RKO (cell line): ENCODE measurements around the gene ARAP1.
A peak's percentile ranks its signal among the peaks of the same experiment; 100 is the strongest.

Experiments
- DNase-seq: peaks from one replicate; pipeline ENCODE4 v3.0.0-alpha.2; 2016; ENCODE audit warnings: low spot score

The ARAP1 gene

DNA sequence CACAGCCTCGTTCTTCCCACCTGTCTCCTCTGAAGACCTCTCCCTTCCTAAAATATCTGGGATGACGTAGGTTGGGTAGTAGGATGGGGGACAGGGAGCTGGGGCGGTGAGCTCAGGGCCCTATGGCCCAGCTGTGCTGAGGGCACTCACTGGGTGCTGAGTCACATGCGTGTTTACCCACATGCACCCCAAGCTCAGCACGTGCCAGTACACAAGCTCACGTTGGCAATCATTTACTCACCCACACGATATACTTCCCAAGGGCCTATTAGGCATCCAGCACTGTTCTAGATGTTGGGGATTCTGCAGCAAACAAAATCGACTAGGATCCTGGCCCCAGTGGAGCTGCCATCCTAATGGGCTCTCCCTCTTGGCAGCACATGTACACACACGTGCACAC, 28.7 kb downstream of the ARAP1 start:
- DNase-seq, result no peak

DNA sequence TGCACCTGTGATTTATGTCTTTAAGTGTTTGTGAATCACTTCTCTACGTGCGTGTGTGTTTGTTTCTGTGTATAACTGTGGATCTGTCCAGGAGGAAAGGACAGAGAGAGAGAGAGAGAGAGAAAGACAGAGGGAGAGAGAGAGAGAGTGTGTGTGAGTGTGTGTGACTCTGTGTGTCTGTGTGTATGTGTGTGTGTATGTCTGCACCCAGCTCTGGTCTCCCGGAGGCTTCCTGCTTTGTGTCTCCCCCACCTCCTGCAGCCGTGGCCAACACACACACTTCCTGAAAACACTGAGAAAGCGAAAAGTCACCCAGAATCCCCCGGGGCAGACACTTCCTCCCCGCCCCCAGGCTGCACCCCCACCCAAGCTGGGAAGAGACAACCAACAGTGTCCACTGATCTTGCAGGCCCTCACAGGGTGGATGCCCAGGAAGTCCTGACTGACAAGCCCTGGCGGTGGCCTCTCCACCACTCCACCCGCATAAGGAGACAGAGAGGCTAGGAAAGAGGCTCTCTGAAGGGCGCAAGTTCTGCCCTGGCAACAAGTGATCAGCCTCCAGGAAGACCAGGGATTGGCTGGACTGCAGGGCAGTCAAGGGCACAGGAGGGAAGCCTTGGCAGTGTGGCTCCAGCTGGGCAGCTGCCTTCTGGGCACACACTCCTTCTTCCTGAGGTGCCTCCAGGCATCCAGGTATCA, 30.0 kb downstream of the ARAP1 start:
- DNase-seq, result peak; percentile 53

DNA sequence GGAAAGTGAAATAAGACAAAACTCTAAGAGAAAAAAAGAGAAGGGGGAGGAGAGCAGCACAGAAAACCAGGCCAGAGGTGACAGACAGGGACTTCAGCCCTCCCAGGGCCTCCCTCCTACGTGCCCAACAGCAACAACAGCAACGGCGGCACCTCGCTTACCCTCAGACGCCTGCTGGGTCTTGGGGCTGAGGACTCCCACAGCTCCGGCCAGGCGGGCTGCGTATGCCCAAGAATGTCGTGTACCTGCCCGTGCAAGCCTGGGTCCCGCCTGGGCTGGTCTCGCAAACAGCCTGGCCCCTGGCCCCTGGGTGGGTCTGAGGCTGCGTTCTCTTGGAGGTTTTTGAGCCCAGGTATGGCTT, 30.5 kb downstream of the ARAP1 start:
- DNase-seq, result no peak

DNA sequence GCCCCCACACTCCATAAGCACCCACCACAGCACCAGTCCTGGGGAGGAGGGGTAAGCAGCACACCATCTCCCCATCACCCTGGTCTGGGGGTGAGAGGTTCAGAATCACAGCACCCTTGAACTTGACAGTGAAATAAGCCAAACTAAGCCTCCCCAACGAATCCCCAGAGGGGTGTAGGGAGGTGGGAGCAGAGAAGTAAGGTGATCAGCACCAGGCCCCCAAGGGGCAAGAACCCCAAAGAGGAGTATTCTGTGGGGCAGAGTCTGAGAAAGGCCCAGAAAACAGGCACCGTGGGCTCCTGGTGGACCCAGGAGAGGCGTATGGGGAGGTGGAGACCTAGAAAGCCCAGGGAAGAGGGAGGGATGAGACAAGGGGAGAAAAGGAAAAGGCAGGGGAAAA, 30.9 kb downstream of the ARAP1 start:
- no peak for DNase-seq

DNA sequence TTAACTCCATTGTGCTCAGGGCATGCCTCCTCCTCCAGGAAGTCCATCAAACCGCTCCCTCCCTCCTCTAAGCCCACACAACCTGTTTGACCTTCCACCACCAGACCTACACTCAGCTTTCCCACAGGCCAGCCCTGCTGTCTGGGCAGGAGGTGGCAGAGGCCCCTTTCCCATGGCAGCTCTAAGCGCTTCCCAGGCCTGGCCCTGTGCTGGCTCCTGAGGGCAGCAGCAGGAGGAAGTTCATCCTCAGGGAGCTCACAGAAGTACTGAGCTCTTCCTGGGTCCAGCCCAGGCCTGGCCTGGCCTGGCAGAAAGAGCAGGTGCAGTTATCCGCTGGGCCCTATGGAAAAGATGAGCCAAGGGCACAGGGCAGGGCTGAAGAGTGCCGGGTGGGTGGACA, 31.4 kb downstream of the ARAP1 start:
- no peak for DNase-seq

DNA sequence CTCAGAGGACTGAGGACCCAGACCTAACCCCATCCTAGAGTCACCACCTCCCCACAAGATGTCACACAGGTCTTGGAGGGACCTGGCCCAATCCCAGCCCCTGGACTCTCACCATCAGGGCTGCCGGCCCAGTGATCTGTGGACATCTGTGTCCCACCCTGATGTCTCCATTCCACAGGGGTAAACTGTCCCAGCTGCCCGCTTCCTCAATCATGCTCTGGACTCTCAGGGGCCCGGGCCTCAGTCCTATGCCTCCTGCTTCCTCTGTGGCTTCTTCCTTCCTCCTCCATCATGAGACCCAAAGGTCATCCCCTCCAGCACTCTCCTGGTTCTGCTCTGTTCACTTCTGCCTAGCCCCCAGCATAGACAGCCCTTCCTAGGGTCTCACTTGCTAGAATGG, 32.2 kb downstream of the ARAP1 start:
- no peak for DNase-seq

DNA sequence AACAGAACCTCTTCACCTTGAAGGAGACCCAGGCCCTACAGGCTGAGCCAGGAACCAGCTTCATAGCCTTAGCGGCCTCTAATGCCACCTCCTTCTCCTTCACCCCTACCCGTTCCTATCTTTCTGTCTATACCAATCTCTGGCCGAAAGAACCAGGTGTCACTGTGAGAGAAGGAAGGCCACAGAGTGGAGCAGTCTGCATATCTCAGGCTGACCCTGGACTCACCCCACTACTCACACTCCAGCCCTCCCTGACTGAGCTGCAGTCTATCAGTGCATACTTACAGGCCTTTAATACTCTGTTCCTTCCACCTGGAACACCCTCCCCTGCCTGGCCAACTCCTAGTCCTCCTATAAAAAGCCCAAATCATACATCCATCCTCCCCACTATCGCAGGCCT, 32.7 kb downstream of the ARAP1 start:
- no peak for DNase-seq

DNA sequence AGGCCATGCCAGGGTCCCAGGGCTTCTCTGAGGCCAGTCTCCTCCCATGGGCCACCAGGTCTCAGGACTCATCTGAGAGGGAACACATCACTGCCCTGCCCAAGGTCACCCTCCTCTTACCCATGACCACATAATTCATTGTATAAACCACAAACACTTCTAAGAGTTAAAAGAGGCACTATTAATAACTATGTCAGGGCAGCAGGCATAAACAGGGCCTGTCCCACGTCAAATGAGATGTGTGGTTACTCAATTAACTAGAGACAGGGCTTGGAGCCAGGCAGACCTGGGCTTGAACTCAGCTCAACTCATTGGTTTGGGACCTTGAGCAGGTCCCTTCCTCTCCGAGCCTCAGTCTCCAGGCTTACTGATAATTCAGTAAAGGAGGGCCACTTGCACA, 33.1 kb downstream of the ARAP1 start:
- no peak for DNase-seq

DNA sequence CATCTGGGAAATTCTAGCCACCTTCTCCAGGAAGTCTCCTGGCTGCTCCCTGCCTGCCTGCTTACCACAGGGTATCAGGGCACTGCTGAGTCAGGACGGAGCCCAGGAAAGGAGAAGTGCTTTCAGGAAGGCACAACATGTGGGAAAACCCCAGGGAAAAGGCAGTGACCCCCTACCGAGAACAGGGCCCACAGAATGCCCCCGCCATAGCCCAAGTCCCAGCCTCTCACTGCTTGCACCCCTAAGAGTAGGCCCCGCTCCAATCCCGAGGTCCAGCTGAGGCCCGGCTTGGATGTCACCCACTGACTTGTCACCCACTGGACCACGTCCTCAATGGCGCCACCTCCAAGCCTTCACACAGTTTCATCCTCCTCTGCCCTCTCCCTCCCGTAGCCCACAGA, 34.1 kb downstream of the ARAP1 start:
- DNase-seq, result no peak

DNA sequence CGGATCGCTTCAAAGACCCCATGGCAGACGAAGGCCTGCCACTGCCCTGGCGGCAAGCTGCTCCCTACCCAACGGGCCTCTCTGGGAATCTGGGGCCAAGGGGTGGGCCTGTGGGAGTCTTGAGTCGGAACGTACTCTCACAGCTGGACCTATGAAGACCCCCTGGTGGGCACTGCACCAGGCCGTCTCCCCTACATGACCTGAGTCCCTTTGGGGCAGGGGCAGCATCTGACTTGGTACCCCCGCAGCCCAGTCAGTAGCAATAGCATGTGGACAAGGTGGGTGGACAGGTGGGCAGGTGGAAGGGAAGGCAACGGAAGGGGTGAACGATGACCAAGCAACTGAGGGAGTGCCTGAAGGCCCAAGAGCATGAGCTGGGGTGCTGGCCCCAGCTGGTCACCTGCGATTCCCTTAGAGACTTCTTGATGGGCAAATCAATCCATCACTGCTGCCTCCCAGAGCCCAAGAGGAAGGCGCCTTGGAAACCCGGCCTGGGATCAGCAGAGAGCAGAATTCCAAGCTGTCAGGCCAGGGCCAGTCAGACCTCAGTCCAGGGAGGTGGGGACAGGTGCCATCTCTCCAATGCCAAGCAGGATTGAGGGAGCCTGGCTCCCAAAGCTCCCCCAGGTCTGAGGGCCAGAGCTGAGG, 35.3 kb downstream of the ARAP1 start:
- no peak for DNase-seq

DNA sequence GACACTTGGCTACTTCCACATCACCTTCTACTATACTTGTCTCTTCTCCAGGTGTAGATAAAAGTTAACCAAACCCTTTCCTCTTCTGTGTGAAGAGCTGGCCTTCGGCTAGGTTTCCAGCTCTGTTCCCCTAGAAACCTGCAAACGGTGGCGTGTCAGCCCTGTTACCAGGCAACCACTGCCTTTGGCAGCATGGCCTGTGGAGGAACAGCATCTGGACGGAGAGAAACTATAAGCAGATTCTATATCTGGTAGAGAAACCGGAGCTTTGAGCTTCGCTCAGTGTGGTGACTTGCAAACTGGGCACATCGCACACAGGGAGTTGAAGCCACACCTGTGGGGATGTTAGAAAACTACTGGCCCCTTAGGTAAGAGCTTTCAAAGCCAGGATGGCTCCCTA, 35.9 kb downstream of the ARAP1 start:
- DNase-seq, result no peak

DNA sequence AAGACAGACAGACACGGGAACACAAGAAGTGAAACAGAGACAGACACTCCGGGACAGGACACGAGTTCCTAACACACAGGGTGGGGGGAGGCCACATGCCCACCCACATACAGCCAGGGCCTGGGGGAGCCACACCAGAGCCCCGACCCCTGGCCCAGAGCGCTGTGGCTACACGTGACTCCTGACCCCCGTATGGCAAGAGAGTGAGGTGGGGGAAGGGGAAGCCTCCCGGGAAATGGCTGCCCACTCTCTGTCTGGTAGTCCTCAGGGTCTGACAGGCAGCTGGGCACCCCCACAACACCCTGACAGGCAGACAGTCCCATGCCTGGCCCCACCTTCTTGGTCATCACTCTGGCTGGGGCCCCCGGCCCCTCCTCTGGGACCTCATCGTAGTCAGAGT, 39.4 kb downstream of the ARAP1 start:
- no peak for DNase-seq

DNA sequence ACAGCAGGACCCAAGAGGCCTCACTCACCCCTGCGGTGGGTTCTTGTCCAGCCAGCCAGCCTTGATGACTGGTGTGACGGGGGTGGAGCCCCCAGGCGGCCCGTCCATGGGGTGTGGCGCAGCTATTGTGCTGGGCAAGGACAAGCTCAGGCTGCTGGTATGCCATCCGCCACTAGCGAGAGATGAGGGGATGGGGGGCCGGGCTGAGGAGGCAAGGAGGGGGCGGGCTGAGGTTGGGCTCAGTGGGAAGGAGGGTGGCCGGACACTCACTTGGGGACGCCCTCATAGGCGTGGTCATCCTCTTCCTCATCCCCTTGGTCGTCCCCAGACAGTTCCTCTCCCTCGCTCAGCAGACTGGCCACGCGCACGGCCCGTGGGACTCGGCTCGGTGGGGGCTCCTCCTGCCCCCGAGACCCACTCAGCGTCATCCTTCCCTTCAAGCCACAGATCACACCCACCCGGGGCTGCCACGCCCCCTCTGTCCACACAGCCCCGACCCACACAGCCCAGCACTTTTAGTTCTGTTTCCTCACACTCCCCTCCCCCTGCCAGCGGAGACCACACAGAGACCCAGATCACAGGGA, 39.9 kb downstream of the ARAP1 start:
- no peak for DNase-seq

DNA sequence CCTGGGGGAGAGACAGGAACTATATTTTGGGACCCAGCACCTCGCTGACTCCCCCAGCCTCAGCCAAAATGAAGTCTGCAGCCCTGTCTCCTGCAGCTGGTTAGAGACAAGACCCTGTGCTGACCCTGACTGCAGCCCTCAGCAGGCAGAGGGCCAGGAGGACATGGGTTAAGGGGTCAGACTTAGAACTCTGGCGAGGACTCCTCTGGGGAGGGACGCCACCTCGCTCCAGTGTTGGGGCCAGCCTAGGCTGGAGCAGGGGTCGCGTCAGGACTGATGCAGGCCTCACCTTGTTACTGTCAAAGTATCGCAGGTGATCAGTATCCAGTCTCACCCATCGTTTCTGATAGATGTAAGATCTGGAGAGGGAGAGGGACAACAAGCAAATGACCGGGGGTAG, 41.1 kb downstream of the ARAP1 start:
- DNase-seq, result no peak

DNA sequence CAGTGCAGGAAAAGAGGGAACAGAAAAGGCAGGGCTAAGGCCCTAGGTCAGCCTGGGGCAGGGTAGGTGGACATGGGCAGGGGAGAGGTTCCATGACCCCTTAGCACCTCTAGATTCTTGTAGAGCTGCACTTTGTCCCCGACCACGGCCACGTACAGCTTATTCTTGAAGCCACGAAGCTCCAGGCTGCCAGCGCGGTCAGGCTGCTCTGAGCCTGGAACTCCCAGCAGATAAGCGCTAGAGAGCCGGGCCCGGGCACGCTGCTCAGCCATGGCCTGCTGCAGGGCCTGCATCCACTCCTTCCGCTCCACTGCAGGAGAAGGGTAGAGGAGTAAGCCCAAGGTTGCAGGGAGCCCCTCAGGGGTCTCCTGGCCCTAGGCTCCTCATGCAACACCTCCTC, 41.9 kb downstream of the ARAP1 start:
- DNase-seq, result no peak

DNA sequence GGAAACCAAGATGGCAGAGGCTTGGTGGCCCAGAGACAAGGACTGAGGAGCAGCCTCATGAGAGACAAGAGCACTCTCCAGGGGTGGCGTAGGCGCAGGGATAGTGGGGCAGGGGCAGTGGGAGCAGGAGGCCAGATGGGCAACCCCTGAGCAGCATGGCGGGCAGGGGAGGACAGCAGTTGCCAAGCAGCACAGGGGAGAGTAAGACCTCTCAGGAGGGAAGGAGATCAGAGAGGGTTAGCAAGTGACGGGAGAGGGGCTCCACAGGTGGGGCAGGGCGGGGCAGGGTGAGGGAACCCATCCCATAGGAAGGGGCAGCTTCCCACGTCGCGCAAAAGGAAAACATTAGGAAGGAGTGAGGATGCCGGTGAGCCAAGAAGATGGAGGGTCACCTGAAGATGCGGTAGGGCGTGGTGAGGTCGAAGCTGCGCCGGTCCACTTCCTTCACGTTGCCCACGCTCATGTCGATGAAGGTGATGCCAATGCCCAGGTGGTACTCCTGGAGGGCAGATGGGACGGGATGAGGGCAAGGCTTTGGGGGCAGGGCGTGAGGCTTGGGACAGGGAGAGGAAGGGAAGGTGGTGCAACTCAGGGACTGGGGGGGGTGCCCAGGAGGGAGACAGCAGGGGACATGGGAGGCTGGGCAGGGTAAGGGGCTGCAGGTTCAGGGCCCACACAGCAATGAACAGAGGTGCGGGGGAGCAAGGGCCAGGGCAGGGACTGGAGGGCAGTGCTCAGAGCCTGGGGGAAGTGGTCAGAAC, 42.5 kb downstream of the ARAP1 start:
- no peak for DNase-seq

DNA sequence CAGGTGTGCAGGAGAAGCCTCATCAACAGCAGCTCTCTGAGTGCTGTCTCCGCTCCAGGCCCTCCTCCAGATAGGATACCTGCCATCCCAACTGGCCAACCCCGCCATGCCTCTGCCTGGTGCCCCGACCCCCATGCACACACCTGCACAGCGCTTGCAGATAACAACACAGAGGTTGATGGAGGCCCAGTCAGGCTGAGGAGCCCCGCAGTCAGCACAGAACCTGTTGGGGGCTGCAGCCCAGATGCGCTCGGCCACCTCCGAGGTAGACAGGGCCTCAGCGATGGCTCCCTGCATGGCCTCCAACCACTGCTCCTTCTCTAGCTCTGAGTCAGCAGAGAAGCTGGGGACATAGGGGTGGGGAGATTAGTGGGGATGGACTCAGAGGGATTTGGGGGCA, 45.2 kb downstream of the ARAP1 start:
- no peak for DNase-seq

DNA sequence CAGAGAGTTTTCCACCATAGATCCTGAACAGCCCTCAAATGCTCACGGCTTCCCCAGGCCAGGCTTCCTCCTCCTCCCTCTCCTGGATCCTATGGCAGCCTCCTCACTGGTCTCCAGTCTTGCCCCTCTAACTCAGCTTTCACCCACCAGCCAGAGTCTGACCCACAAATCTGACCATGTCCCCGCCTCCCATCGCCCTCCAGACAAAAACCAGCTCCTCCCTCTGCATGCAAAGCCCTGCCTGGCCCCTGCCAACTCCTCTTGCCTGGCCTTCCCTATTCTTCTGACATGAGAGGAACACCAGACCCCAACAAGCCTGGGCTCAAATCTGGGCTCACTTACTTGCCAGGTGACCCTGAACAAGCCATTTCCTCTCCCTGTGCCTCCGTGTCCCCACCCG, 45.6 kb downstream of the ARAP1 start:
- DNase-seq, result no peak

DNA sequence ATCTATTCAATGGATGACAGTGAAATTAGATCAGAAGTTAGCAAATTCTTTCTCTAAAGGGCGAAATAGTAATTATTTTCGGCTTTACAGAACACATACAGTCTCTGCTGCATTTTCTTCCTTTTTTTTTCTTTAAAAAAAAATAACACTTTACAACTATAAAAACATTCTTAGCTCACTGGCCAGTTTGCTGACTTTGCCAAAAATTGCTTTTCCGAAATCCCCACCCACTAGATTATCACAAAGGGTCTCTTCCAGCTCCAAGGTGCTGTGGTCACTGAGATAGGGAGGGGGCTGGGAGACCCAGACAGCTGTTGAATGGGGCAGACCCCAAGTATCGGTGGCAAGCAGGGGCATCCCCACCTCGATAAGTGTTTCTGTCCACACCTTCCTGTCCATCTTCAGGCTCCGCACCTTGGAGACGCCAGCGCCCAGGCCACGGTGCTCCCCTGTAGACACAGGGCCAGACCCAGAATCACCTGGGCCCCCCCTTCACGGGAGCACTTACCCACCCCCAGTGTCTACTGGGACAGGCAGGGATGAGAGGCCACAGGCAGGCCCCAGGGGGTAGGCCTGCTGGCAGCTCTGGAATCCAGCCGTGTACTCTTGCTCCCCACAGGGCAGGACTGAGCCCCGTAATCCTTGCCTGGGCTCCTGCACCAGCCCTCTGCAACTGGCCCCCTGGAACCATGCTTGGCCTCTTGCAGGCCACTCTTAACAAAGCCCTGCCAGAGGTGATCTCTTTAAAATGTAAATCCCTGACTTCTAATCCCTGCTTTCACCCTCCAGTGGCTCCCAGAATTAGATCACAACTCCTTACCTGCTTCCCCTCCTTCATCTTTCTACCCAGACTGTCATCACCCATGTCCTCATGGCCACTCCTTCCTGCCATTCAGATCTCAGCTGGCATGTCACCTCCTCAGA, 46.5 kb downstream of the ARAP1 start:
- DNase-seq, result no peak

DNA sequence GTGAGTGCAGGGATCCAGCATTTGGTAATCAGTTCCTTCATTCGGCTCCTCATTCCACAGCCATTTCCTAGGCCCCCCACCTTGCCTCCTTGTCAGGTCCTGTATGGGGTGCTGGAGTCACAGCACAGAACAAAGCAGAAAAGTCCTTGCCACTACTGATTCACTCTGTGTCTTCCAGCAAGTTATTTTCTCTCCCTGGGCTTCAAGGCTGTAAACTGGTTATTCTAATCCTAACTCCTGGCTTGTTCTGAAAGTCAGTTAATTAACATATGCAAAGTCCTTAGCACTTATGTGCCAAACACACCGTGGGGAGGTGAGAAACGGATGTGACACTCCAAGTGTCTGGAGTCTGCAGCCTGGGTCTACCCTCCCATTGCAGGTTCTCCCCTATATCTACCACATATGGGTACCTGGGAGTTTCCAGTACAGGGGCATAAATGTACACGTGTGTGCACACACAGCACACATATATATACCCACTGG, 47.4 kb downstream of the ARAP1 start:
- DNase-seq, result no peak

DNA sequence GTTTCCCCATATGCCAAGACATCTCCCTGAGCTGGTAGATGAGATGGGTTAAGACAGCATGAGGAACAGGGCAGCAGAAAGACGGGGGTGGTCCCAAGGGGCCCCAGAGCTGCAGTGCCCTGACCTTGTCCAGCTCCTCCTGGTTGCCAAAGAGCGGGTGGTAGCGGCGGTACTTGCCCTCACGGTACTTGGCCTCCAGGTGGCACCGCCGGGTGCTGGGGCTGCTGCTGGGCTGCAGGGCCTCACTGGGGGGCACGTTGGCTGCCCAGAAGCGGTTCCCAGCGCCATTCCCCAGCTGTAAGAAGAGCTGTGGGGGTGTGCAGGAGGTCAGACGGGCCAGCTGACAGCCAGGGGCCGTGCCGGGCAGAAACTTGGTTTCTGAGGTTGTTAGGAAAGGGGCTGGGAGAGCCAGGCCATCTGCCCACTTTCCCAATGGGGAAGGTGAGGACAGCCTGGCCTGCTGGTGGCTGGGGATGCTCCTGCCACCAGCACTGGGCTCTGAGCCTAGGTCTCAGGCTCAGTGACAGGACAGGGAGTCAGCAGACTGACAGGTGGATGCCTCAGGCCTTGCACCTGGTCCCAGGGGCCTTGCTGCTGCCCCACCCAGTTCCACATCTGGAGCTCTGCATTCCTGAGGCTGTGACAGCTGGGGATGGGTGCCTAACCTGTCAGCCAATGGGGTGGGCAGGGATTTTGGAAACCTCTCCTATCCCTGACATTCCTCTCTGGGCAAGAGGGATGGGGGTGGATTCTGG, 48.0 kb downstream of the ARAP1 start:
- no peak for DNase-seq
